HepG2 (cell line): ENCODE results near the gene SYT8. TPM values are rescaled to one million over a fixed set of nuclear protein-coding genes. Genes with fewer than 3 reads are reported as not detected.

Experiments
- ATAC-seq: fragments of 200-7000 bp; cut with Tn5 transposase; 3 replicates; pipeline ENCODE4 v1.9.1; 2020; ENCODE audit warnings: mild to moderate bottlenecking, moderate library complexity
- BruUV-seq: library from RNA; stranded (reverse); fragments of 400-500 nt; replicated peaks from 2 replicates; lab custom pipeline; 2021; lab: Mats Ljungman, UMichigan
- CTCF ChIA-PET: fragments of 300-600 bp; formaldehyde crosslinking; extraction: SDS; loops from one replicate; lab custom pipeline; 2021; ENCODE audit warnings: low total read pairs, inconsistent platforms, low intra/inter-chr PET ratio; lab: Yijun Ruan, JAX
- POLR2A ChIA-PET: fragments of 350-600 bp; sonication (Branson Sonifier 250); formaldehyde crosslinking; loops from one replicate; lab custom pipeline; 2020; ENCODE audit warnings: antibody characterized with exemption, inconsistent platforms; lab: Yijun Ruan, JAX
- DNase-seq: peaks from one replicate; pipeline ENCODE4 v3.0.0-alpha.2; 2015; ENCODE audit warnings: low spot score
- FAIRE-seq: peaks from 3 replicates; lab custom pipeline; 2011; peaks lifted over from hg19 to GRCh38; lab: Jason Lieb, UNC
- H2AFZ ChIP-seq: one replicate; pipeline ENCODE4 v1.6.1; 2011; ENCODE audit warnings: low read length, inconsistent platforms
- H3K27ac ChIP-seq: fragments of 300-600 bp; 3 replicates; pipeline ENCODE4 v1.8.0; 2011; ENCODE audit warnings: mixed run types, mild to moderate bottlenecking, mixed read lengths, low read length, inconsistent platforms; ENCODE audit not compliant: insufficient read depth; ENCODE audit errors: extremely low read length
- H3K27me3 ChIP-seq, 2 experiments: fragments of 200-600 bp in 1 of 2; 2 replicates in 1 of 2; 3 replicates in 1 of 2; pipeline versions ENCODE4 v1.6.0 to v1.8.0; 2011; ENCODE audit warnings: low read length in 2 of 2, mild to moderate bottlenecking in 2 of 2, moderate library complexity in 2 of 2, inconsistent platforms in 1 of 2; ENCODE audit not compliant: insufficient read depth in 2 of 2, control insufficient read depth in 1 of 2
- H3K36me3 ChIP-seq, 2 experiments: fragments of 200-600 bp in 1 of 2; replicated peaks in 1 of 2; 2 replicates in 1 of 2; 3 replicates in 1 of 2; pipeline versions ENCODE4 v1.5.1 to v1.8.0; 2011; ENCODE audit warnings: low read length in 2 of 2, inconsistent platforms in 1 of 2; ENCODE audit not compliant: insufficient read depth in 2 of 2, control insufficient read depth in 1 of 2
- H3K4me1 ChIP-seq: 2 replicates; pipeline ENCODE4 v1.5.1; 2012; ENCODE audit warnings: low read length, inconsistent platforms; ENCODE audit not compliant: insufficient read depth
- H3K4me2 ChIP-seq: 2 replicates; pipeline ENCODE4 v1.6.0; 2011; ENCODE audit warnings: low read depth, low read length, inconsistent platforms
- H3K4me3 ChIP-seq, 3 experiments: fragments of 200-600 bp in 1 of 3; sonication (generic), shearing (Covaris generic) in 1 of 3; replicated peaks in 1 of 3; 2 replicates each; pipeline ENCODE4 v1.5.1; 2011 to 2016; ENCODE audit warnings: low read length in 3 of 3, inconsistent platforms in 2 of 3, low read depth in 2 of 3, mild to moderate bottlenecking in 2 of 3, control low read depth in 1 of 3, mixed read lengths in 1 of 3; ENCODE audit not compliant: insufficient read depth in 1 of 3
- H3K79me2 ChIP-seq: one replicate; pipeline ENCODE4 v1.6.1; 2011; ENCODE audit warnings: low read length, inconsistent platforms; ENCODE audit not compliant: insufficient read depth
- H3K9ac ChIP-seq: 2 replicates; pipeline ENCODE4 v1.6.0; 2011; ENCODE audit warnings: mild to moderate bottlenecking, low read depth, low read length, inconsistent platforms; ENCODE audit not compliant: insufficient read depth
- H3K9me3 ChIP-seq: 2 replicates; pipeline ENCODE4 v1.5.1; 2012; ENCODE audit warnings: mild to moderate bottlenecking, low read length
- H4K20me1 ChIP-seq: 2 replicates; pipeline ENCODE4 v1.6.0; 2011; ENCODE audit warnings: inconsistent platforms, mild to moderate bottlenecking, low read length, moderate library complexity; ENCODE audit not compliant: insufficient read depth
- JUNB ChIP-seq: sonication (generic); formaldehyde crosslinking; IDR thresholded peaks from 2 replicates; pipeline ENCODE4 v1.8.0; 2022; ENCODE audit warnings: missing genetic modification reagents, mild to moderate bottlenecking, borderline replicate concordance
- KDM4B ChIP-seq: sonication (generic); formaldehyde crosslinking; IDR thresholded peaks from 2 replicates; pipeline ENCODE4 v1.4.0; 2020; ENCODE audit warnings: missing genetic modification reagents
- MLLT10 ChIP-seq: sonication (generic); formaldehyde crosslinking; IDR thresholded peaks from 2 replicates; pipeline ENCODE4 v1.4.0; 2020; ENCODE audit warnings: missing genetic modification reagents
- ZIK1 ChIP-seq: sonication (generic); formaldehyde crosslinking; IDR thresholded peaks from 2 replicates; pipeline ENCODE4 v1.5.0; 2020; ENCODE audit warnings: mild to moderate bottlenecking, low read depth, missing genetic modification reagents, borderline replicate concordance
- ZNF296 ChIP-seq: sonication (generic); formaldehyde crosslinking; conservative IDR thresholded peaks from 2 replicates; pipeline ENCODE4 v1.5.0; 2020; ENCODE audit warnings: mild to moderate bottlenecking, missing genetic modification reagents
- ZNF605 ChIP-seq: sonication (generic); formaldehyde crosslinking; IDR thresholded peaks from 2 replicates; pipeline ENCODE4 v1.8.0; 2022; ENCODE audit warnings: mild to moderate bottlenecking, missing genetic modification reagents
- ZSCAN29 ChIP-seq: sonication (generic); formaldehyde crosslinking; conservative IDR thresholded peaks from 2 replicates; pipeline ENCODE4 v1.4.0; 2020; ENCODE audit warnings: mild to moderate bottlenecking, missing genetic modification reagents
- WGBS: methylation state at CpG from one replicate; pipeline ENCODE4 v1.1.6; 2017; ENCODE audit warnings: low lambda C conversion rate; 5-methylcytosine and 5-hydroxymethylcytosine counted together
- in situ Hi-C: cut with HindIII; loops from 2 replicates; pipeline ENCODE4 v1.10.0; 2017; ENCODE audit warnings: low pct_unique_long_range_greater_than_20kb; ENCODE audit not compliant: extremely low pct_ligation_motif_present
- intact Hi-C: fragments of 100-400 bp; cut with micrococcal nuclease; formaldehyde crosslinking; loops from one replicate; pipeline ENCODE4 v1.10.0; 2022; ENCODE audit not compliant: unreplicated experiment
- polyA plus RNA-seq, 8 experiments: library from polyadenylated mRNA; depleted of rRNA in 3 of 8; stranded (reverse) in 7 of 8; unstranded in 1 of 8; fragments of >200 nt; fragmentation: Illumina TruSeq in 4 of 8; extraction: Trizol in 4 of 8; gene quantifications; 2 replicates each; pipeline versions ENCODE4 v1.2.1 to v1.2.3, GENCODE V29; 2011 to 2016; ENCODE audit warnings: low read depth in 4 of 8, missing spikeins in 1 of 8, mixed read lengths in 1 of 8; ENCODE audit not compliant: insufficient read depth in 1 of 8
- total RNA-seq, 5 experiments: library from RNA; depleted of rRNA; stranded (reverse); fragments of >200 nt; fragmentation: Illumina TruSeq; extraction: Trizol; gene quantifications; 2 replicates each; pipeline ENCODE4 v1.2.3, GENCODE V29; 2016; ENCODE audit warnings: low read depth in 1 of 5
- TF ChIP-seq, protein P1 (sequence below): sonication (generic); formaldehyde crosslinking; IDR thresholded peaks from 2 replicates; pipeline ENCODE4 v1.8.0; 2022; ENCODE audit warnings: mild to moderate bottlenecking, missing genetic modification reagents, borderline replicate concordance
- TF ChIP-seq, protein P2 (sequence below): sonication (generic); formaldehyde crosslinking; IDR thresholded peaks from 2 replicates; pipeline ENCODE4 v1.5.1; 2020; ENCODE audit warnings: mild to moderate bottlenecking, missing genetic modification reagents, moderate library complexity
- TF ChIP-seq, protein P3 (sequence below): sonication (generic); formaldehyde crosslinking; conservative IDR thresholded peaks from 2 replicates; pipeline ENCODE4 v1.4.0; 2020; ENCODE audit warnings: missing genetic modification reagents
- TF ChIP-seq, protein P4 (sequence below): sonication (generic); formaldehyde crosslinking; IDR thresholded peaks from 2 replicates; pipeline ENCODE4 v1.8.0; 2022; ENCODE audit warnings: mild to moderate bottlenecking, missing genetic modification reagents, moderate library complexity
- TF ChIP-seq, protein P5 (sequence below): sonication (generic); formaldehyde crosslinking; IDR thresholded peaks from 2 replicates; pipeline ENCODE4 v1.4.0; 2020; ENCODE audit warnings: mild to moderate bottlenecking, missing genetic modification reagents

Gene SYT8
- total and polyA plus RNA-seq, 2 of the 13 experiments (the other 11 are each of a cell fraction or from before 2014, with no cell fraction given), result 0.60 to 2.3 TPM

DNA sequence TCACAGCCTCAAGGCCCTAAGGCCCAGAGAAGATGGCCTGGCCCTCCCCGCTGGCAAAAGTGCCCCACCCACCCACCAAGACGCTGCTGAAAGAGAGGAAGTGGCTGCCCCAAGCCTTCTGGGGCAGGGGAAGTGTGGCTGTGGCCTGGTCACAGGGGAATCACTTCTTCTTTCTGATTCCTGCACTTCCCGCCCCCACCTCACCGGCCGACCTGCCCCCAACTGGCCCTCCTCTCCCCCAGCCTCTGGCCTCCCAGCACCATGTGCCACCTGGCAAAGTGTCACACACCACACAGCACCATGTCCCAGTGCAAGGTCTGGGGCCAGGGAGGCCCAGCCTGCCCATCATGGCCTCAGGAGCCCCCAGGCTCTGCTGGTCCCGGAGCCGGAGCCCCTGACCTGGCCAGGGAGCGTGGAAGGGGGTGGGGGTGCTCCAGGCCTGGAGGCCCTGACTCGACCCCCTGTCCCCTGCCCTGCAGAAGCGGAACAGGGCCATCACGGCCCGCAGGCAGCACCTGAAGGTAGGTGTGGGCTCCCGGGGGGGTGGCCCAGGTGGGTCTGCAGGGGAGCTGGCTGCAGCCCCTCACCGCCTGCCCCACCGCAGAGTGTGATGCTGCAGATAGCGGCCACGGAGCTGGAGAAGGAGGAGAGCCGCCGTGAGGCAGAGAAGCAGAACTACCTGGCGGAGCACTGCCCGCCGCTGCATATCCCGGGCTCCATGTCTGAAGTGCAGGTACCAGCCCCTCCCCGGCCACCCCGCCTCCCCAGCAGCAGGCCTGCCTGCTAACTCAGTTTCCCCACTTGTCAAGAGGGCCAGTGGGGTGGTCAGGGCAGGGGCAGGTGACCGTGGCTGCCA lies 5.4 kb downstream of the SYT8 start:
- H3K27ac ChIP-seq, result no peak overlapping the region
- WGBS, result 58% methylated on average over 12 of the region's 26 CpGs
- FAIRE-seq (no peak), ATAC-seq (no peak), DNase-seq (no peak)
- BruUV-seq, result no TSS peak
- H2AFZ ChIP-seq, result no peak overlapping the region
- no peaks in the 10 kb centered on the region for H3K36me3 ChIP-seq
- in situ Hi-C loops, result loop anchor here (5.0 kb wide), 1 partner anchor 312 kb away; no protein-coding TSS in a partner anchor
- no peaks in the 10 kb centered on the region for H4K20me1 ChIP-seq
- intact Hi-C loops, result no loop called here
- no peaks in the 10 kb centered on the region for H3K9me3 ChIP-seq
- no peak overlapping the region for H3K9ac ChIP-seq
- CTCF ChIA-PET, result no interaction called here
- no peaks in the 10 kb centered on the region for H3K79me2 ChIP-seq
- H3K27me3 ChIP-seq, result peaks cover 5 to 36% of the 10 kb centered on the region in 2 experiments; a peak in 4 of 5 replicates
- no peak overlapping the region for H3K4me3 ChIP-seq
- H3K4me2 ChIP-seq, result no peak overlapping the region
- peaks cover 63% of the 10 kb centered on the region for H3K4me1 ChIP-seq
- POLR2A ChIA-PET, result no interaction called here
- no peak for TF ChIP-seq MLLT10 (CRISPR knock-in tag)
- TF ChIP-seq, protein P1, sequence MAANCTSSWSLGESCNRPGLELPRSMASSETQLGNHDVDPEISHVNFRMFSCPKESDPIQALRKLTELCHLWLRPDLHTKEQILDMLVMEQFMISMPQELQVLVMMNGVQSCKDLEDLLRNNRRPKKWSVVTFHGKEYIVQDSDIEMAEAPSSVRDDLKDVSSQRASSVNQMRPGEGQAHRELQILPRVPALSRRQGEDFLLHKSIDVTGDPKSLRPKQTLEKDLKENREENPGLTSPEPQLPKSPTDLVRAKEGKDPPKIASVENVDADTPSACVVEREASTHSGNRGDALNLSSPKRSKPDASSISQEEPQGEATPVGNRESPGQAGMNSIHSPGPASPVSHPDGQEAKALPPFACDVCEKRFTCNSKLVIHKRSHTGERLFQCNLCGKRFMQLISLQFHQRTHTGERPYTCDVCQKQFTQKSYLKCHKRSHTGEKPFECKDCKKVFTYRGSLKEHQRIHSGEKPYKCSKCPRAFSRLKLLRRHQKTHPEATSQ (CRISPR knock-in tag), result no peak
- no peak for TF ChIP-seq ZNF296 (CRISPR knock-in tag)
- no peak for TF ChIP-seq KDM4B
- TF ChIP-seq, protein P2, sequence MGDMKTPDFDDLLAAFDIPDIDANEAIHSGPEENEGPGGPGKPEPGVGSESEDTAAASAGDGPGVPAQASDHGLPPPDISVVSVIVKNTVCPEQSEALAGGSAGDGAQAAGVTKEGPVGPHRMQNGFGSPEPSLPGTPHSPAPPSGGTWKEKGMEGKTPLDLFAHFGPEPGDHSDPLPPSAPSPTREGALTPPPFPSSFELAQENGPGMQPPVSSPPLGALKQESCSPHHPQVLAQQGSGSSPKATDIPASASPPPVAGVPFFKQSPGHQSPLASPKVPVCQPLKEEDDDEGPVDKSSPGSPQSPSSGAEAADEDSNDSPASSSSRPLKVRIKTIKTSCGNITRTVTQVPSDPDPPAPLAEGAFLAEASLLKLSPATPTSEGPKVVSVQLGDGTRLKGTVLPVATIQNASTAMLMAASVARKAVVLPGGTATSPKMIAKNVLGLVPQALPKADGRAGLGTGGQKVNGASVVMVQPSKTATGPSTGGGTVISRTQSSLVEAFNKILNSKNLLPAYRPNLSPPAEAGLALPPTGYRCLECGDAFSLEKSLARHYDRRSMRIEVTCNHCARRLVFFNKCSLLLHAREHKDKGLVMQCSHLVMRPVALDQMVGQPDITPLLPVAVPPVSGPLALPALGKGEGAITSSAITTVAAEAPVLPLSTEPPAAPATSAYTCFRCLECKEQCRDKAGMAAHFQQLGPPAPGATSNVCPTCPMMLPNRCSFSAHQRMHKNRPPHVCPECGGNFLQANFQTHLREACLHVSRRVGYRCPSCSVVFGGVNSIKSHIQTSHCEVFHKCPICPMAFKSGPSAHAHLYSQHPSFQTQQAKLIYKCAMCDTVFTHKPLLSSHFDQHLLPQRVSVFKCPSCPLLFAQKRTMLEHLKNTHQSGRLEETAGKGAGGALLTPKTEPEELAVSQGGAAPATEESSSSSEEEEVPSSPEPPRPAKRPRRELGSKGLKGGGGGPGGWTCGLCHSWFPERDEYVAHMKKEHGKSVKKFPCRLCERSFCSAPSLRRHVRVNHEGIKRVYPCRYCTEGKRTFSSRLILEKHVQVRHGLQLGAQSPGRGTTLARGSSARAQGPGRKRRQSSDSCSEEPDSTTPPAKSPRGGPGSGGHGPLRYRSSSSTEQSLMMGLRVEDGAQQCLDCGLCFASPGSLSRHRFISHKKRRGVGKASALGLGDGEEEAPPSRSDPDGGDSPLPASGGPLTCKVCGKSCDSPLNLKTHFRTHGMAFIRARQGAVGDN (CRISPR knock-in tag), result peak; percentile 88
- TF ChIP-seq, protein P3, sequence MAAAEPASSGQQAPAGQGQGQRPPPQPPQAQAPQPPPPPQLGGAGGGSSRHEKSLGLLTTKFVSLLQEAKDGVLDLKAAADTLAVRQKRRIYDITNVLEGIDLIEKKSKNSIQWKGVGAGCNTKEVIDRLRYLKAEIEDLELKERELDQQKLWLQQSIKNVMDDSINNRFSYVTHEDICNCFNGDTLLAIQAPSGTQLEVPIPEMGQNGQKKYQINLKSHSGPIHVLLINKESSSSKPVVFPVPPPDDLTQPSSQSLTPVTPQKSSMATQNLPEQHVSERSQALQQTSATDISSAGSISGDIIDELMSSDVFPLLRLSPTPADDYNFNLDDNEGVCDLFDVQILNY (CRISPR knock-in tag), result no peak
- 0 out of 2 replicates have a peak, but pooled peaks have one; percentile 17 for TF ChIP-seq JUNB
- no peak for TF ChIP-seq ZIK1 (CRISPR knock-in tag)
- TF ChIP-seq, protein P4, sequence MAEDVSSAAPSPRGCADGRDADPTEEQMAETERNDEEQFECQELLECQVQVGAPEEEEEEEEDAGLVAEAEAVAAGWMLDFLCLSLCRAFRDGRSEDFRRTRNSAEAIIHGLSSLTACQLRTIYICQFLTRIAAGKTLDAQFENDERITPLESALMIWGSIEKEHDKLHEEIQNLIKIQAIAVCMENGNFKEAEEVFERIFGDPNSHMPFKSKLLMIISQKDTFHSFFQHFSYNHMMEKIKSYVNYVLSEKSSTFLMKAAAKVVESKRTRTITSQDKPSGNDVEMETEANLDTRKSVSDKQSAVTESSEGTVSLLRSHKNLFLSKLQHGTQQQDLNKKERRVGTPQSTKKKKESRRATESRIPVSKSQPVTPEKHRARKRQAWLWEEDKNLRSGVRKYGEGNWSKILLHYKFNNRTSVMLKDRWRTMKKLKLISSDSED (CRISPR knock-in tag), result no peak
- 0 out of 2 replicates have a peak, but pooled peaks have one; percentile 19 for TF ChIP-seq ZNF605 (CRISPR knock-in tag)
- no peak for TF ChIP-seq ZSCAN29 (CRISPR knock-in tag)
- TF ChIP-seq, protein P5, sequence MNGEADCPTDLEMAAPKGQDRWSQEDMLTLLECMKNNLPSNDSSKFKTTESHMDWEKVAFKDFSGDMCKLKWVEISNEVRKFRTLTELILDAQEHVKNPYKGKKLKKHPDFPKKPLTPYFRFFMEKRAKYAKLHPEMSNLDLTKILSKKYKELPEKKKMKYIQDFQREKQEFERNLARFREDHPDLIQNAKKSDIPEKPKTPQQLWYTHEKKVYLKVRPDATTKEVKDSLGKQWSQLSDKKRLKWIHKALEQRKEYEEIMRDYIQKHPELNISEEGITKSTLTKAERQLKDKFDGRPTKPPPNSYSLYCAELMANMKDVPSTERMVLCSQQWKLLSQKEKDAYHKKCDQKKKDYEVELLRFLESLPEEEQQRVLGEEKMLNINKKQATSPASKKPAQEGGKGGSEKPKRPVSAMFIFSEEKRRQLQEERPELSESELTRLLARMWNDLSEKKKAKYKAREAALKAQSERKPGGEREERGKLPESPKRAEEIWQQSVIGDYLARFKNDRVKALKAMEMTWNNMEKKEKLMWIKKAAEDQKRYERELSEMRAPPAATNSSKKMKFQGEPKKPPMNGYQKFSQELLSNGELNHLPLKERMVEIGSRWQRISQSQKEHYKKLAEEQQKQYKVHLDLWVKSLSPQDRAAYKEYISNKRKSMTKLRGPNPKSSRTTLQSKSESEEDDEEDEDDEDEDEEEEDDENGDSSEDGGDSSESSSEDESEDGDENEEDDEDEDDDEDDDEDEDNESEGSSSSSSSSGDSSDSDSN (CRISPR knock-in tag), result no peak
